Adrenal gland (tissue), 5 donors: ENCODE results near the gene TMEM266.

Source experiments
- CTCF ChIP-seq, 6 experiments: fragments of 450-650 bp in 4 of 6; fragments of 200-600 bp in 2 of 6; sonication (generic) in 1 of 6; IDR thresholded peaks; 1 replicate in 5 of 6; 2 replicates in 1 of 6; pipeline versions ENCODE4 v1.5.1 to v1.8.0; 2016 to 2021; ENCODE audit warnings: antibody characterized with exemption in 6 of 6, mild to moderate bottlenecking in 2 of 6, moderate library complexity in 1 of 6
- POLR2A ChIP-seq, 2 donors: fragments of 450-650 bp; IDR thresholded peaks; one replicate each; pipeline ENCODE4 v1.6.1; 2017; ENCODE audit warnings: antibody characterized with exemption in 2 of 2, mild to moderate bottlenecking in 2 of 2, moderate library complexity in 1 of 2
- donor health status: DM: no; HTN: no; CAD: no.

GRCh38 chr15:76203346-76204108 is 143.7 kb downstream of the TMEM266 start:
- TF ChIP-seq CTCF (IDR thresholded peaks at IDR 0.05), result no peak
- TF ChIP-seq POLR2A (IDR thresholded peaks at IDR 0.05), result no peak
